DMS153 treated with DMSO at 0.1 percent for 48 hours (cell line): Measurements from ENCODE around the gene ARHGDIB.

Experiments used
- DNase-seq: peaks from one replicate; lab custom pipeline; 2025; ENCODE audit not compliant: unreplicated experiment; lab: John Stamatoyannopoulos, UW

Gene ARHGDIB

DNA sequence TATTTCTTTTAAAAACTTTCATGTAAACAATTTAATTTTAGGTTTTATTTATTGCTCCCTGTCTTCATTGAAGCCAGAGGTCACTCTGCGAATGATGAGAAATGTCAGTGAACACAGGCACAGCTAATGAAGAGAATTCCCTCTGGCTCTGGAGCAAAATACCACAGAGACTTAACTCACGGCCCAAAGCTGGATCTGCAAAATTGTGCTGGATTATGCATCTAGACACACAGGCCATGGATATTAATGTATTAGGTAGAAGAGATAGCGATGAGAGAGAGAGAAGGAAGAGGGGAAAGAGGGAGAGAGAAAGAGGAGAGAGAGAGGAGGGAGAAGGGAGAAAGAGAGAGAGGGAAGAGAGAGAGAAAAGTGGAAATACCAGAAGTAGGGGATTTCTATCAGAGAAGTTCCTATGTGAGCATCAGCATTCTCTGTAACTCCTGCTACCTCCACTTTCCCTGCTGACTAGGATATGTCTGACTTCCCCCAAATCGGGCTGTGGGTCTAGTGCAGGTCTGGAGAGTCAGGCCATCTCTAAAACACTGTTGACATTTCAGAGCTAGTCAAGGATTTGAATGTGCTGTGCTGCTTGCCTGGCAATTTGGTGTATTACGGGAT, 3.7 kb downstream of the ARHGDIB start:
- DNase-seq = no peak

DNA sequence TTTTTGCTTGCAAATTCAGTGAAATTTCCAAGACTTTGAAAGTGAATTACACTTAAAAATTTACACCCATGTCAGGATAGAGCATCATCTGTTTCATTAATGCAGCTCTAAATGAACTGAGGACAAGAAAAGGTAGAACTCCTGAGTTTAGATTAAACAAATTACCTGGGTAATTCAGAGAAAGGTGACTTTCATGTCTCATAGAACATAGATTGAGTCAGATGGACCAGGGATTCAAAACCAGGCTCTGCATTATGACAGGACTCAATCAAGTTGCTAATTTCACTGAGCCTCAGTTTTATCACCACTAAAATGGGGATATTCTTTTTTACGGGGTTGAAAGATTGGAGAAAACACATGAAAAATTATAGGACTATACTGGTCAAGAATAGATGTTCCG, 4.5 kb downstream of the ARHGDIB start:
- no peak for DNase-seq

DNA sequence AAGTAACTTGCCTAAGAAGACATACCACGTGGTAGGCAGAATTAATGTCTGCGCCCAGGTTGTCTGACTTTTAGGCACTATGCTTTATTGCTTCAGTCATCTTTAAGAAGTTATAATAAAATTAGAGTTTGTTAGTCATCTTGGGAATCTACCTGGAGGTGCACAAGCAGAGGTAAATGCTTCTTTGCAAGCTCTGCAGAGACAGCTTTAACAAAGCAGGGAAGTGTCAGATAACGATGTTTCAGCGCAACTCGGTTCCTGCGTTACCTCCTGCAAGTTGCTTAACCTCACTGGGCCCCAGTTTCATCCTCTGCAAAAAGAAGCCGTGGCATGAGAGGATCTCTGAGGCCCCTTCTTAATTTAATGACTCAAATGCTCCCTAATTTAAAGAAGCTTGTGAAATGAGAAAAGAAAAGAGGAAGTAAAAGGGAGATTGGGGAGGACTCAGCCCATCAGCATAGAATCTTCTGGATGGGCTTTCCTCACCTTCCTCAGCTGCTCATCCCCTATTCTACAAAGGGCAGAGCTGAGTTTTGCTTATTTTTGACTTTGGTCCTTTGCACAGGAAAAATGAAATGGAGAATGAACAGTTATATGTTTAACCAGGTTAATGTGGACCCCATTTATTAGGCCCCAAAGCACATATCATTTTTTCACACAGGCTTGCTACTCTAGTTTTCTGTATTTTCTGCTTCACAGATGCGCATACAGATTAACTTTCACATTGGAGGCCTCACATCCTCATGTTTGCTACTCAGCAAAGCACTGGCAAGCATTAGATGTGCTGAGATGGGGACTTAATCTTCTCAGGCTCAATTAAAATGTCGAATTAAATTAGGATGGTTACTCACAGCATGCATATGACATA, 5.1 kb downstream of the ARHGDIB start:
- no peak for DNase-seq

GRCh38 chr12:14954269-14954668, 7.1 kb downstream of the ARHGDIB start:
- no peak for DNase-seq

DNA sequence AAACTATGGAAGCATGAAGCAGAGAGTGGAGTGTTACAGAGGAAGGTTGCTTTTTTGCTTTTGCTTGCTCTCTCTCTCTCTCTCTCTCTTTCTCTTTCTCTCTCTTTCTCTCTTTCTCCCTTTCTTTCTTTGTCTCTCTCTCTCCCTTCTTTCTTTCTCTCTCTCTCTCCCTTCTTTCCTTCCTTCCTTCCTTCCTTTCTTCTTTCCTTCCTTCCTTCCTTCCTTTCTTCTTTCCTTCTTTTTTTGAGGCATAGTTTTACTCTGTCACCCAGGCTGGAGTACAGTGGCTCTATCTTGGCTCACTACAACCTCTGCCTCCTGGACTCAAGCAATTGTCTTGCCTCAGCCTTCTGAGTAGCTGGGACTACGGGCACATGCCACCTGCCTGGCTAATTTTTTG, 7.6 kb downstream of the ARHGDIB start:
- no peak for DNase-seq

GRCh38 chr12:14952299-14952921, 9.0 kb downstream of the ARHGDIB start:
- peak; percentile 65 for DNase-seq

DNA sequence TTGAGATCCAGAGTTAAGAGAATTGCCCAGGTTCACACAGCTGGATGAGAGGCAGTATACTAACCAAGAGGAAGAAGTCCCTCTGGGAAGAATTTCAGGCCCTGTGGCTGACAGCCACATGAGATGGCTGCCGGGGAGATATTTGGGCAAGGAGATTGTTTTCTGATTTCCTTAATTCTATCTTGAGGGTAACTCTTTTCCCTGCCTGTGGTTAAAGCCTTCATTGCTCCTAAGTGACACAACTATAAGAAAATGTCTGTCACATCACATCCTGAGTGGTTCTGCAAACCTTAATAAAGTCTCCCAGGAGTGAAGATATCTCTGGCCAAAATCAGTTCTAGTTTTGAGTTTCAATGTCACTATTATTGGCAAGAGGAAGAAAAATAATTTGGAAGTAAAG, 9.6 kb downstream of the ARHGDIB start:
- no peak for DNase-seq

DNA sequence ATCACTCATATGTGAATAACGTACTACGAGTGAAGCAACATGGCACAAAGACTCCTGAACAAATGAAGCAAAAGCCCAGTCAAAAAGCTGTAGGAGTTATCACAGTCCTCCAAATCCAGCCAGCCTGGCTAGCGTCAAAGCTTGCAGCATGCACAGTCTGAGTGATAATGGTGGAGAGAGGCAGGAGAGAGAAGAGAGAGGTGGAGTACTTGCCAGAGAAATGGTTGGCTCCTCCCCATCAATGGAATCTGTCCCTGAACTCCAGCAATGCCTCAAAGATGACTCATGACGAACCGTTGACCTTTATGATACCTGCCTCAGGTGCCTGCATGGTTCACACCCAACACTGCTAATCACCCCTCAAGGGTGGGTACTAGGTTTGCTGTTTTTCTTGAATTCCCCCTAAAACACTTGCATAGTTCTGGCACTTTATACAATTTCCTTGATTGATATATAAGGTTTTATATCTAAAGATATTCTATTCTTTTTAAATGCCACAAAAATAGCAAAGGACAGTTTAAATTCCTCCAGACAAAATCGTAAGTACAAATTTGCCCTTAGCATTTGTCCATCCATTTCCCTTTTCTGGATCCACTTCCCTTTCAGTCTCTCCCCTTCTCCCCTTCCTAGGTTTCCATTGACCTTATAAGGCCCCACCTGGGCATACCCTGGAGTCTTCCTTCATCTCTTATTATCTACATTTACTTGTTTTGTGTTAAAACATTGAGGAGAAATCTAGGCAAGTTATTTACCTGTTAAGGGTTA, 10.2 kb downstream of the ARHGDIB start:
- DNase-seq = no peak

DNA sequence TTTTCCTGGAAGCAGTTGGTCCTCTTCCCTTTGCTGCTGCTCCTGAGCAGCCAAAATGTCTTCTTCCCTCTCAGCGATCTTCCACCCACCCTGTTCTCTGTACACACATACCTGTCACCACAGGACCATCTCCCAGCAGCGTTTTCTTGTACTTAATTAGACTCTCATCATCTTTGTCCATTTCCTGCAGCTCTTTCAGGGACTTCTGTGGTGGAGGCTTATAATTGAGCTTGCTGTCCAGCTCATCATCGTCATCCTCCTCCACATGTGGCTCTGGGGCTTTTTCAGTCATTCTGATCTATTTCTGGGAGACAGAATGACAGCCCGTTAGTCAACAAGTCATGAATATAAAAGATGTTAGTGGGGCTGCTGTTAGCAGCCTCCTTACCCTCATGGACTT, 11.0 kb downstream of the ARHGDIB start:
- DNase-seq = no peak

DNA sequence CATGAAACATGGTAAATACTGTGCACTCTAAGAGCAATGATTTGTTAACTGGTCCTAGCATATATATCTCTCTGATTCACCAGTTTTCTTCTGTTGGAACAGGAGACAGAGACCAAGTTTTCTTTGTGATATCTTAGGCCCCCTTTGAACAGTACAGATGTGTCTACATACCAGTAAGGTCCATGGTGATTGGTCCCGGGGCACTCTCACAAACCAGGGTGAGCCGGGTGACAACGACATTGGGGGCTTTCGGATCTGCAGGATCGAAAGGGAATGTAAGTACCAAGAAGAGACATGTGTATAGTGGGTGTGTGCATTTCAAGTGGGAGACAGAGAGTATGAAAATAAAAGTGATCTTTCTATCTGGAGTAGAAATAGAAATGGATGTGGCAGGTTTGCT, 11.8 kb downstream of the ARHGDIB start:
- DNase-seq = no peak

GRCh38 chr12:14948672-14949071, 12.7 kb downstream of the ARHGDIB start:
- no peak for DNase-seq

DNA sequence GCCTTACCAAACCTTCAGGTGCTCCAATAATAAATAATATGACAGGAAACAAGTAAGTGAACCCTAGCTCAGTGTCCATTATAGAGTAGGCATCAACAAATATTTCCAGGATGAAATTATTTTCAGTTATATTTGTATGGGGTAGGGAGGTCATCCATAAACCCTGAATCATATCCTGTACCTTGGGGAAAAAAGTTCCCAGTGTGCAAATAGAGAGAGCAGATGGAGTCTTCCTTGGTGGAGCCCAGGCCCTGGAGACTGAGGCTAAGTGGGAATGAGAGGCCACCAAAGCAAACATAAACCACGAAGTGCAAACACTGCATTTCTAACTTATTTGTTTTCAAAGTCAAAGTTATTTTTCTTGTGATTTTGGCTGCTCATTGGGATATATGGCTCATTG, 14.5 kb downstream of the ARHGDIB start:
- no peak for DNase-seq

DNA sequence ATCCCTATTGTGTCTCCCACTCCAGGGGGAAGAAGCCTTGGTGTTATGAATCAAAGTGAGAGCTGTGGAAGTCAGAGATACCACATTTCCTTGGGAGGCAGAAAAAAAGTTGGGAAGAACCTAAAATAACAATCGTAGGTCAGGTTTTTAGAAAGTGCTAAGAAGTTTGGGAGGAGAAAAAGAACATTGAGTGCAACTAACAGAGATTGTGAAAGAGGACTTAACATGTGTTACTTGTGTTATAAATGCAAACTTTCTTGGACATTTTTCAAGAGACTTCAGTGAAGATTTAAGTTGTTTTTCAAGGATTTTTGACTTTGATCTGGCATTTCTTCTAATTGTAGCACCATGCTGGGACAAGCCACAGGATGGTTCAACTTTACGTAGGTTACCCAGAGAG, 15.2 kb downstream of the ARHGDIB start:
- DNase-seq = no peak

- DNase-seq = no peak
Observed at GRCh38 chr12:14942196-14942931, 19.0 kb downstream of the ARHGDIB start.

DNA sequence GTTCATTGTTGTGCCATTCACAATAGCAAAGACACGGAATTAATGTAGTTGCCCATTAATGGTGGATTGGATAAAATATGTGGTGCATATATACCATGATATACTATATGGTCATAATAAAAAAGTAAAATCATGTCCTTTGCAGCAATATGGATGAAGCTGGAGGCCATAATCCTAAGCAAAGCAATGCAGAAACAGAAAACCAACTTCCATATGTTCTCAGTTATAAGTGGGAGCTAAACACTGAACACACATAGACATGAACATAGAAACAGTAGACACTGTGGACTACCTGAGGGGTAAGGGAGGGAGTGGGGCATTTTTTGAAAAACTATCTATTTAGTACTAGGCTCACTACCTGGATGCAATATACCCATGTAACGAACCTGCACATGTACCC, 20.0 kb downstream of the ARHGDIB start:
- DNase-seq = no peak

DNA sequence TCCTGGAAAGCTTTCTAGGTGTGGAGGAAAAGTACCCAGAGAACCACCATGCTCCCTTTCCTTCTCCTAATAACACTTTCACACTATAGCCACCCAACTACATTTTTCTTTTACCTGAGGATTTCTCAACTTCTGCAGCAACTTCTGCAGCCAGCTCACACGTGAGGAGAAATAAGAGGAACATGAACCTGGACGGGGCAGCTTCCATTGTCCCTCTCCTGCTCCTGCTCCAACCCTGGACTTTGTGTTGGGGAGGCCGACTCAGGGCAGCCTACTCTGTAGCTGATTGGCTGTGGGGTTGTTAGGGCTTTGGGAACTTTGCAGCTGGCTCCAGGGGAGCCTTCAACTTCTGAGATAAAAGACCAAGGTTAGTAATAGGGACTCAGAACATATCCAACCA, 23.1 kb downstream of the ARHGDIB start, which contains the start of gene ERP27:
Gene ERP27 (minus strand): TSS at position 237 of the 400 bp plus-strand sequence. CDS start 29 bp downstream, at position 208.
- no peak for DNase-seq

- DNase-seq = no peak
Observed at GRCh38 chr12:14937689-14938088, 23.7 kb downstream of the ARHGDIB start.

- DNase-seq = no peak
Observed at GRCh38 chr12:14937014-14937413, 24.4 kb downstream of the ARHGDIB start.

- DNase-seq = no peak
Observed at GRCh38 chr12:14936224-14936861, 25.1 kb downstream of the ARHGDIB start.

DNA sequence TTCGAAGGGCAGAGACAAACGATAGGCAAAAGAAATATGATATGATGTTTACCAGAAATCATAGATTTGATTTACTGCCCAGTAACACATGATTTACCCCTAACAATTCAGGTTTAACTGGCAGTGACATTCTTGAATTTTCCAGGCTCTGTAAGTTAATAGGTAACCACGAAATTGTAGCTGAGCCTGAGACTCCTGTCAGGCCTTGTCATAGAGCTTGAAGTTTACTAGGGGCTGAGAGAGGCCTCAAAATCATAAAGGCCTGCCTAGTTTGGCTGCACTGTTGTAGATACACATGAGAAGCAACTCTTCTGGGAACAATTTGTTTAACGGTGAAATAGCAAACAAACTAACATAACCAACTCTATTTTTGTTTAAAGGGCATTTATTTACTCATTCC, 26.4 kb downstream of the ARHGDIB start:
- DNase-seq = no peak
